ENCODE measurements around the gene SNX33.
"Not testable (repeated sequence)": the region's sequence is repeated elsewhere in the genome, so short reads cannot be mapped to it uniquely, and the experiment has no call there.

DNA sequence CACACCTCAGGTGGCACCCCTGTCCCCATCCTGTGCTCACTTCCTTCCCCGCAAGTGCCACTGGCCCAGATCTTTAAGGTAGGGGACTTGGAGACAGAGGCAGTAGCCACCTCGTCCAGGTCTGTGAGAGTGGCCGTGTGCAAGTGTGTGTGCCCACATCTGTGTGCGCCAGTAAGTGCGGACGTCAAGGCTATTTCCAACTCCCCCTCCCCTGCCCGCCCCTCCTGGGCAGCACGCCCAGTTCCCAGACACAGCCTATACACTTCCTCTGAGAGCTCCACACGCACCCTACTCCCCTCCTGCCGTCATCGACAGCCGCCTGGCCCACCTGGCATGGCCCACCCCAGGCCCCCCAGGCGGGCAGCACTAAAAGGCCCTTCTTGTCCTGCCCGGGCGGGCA is 61.7 kb downstream of the SNX33 start:
- TF ChIP-seq, protein P1, sequence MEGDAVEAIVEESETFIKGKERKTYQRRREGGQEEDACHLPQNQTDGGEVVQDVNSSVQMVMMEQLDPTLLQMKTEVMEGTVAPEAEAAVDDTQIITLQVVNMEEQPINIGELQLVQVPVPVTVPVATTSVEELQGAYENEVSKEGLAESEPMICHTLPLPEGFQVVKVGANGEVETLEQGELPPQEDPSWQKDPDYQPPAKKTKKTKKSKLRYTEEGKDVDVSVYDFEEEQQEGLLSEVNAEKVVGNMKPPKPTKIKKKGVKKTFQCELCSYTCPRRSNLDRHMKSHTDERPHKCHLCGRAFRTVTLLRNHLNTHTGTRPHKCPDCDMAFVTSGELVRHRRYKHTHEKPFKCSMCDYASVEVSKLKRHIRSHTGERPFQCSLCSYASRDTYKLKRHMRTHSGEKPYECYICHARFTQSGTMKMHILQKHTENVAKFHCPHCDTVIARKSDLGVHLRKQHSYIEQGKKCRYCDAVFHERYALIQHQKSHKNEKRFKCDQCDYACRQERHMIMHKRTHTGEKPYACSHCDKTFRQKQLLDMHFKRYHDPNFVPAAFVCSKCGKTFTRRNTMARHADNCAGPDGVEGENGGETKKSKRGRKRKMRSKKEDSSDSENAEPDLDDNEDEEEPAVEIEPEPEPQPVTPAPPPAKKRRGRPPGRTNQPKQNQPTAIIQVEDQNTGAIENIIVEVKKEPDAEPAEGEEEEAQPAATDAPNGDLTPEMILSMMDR (conservative IDR thresholded peaks at IDR 0.05; ENCODE audit: low read depth, low read length), result not testable (repeated sequence)
- not testable (repeated sequence) for TF ChIP-seq EZH2phosphoT487 (IDR thresholded peaks at IDR 0.05; ENCODE audit: borderline replicate concordance, low read length)

All from PC-3 (cell line).